NCI-H187 (cell line): Measurements from ENCODE around the gene LCN9.
"Not testable (repeated sequence)": the region's sequence is repeated elsewhere in the genome, so short reads cannot be mapped to it uniquely, and the experiment has no call there.

Experiments
- DNase-seq, 2 experiments: peaks; one replicate each; lab custom pipeline; 2025; lab: John Stamatoyannopoulos, UW

Gene LCN9

DNA sequence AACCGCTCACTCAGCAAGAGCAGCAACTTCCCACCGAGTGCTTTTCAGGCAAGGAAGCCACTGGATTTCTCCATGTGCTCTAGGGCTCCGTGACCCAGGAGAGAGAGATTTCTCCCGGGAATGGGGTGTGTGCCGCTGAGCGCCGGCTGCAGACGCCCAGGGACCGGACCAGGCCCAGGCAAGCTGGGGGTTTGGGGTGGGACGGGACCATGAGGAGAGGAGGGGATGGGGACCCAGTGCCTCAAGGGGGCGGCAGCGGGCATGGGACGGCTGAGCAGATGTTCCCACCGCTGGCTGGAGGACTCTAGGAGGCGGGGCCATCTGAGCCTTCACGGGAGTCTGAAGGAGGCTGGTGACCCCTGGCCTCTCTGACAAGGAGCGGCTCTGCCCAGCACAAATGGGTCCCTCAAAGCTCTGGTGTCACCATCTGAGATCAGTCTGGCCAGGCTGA, 8.5 kb downstream of the LCN9 start:
- DNase-seq = no peak

DNA sequence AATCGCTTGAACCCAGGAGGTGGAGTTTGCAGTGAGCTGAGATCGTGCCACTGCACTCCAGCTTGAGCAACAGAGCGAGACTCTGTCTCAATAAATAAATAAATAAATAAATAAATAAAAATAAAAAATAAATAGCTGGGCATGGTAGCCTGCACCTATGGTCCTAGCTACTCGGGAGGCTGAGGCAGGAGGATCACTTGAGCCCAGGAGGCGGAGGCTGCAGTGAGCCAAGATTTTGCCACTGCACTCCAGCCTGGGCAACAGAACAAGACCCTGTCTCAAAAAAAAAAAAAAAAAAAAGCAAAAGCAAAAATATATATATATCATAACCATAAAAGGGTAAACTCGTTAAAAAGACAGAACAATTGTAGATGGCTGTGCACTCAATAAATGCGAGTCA, 9.7 kb downstream of the LCN9 start:
- not testable (repeated sequence) for DNase-seq

DNA sequence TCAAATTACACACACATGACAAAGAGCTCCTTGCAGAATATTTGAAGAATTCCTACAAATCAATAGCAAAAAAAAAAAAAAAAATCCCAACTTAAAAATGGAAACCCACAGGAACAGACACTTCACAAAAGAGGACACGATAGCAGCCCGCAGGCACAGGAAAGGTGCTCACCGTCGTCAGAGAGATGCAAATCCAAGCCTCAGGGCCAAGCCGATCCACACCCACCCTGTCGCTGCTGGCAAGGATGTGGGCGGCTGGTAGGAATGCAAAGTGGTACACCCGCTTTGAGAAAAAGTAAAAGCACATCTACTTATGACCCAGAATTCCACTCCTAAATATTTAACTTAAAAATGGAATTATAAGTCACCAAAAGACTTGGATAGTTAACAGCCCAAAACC, 10.8 kb downstream of the LCN9 start:
- no peak for DNase-seq

DNA sequence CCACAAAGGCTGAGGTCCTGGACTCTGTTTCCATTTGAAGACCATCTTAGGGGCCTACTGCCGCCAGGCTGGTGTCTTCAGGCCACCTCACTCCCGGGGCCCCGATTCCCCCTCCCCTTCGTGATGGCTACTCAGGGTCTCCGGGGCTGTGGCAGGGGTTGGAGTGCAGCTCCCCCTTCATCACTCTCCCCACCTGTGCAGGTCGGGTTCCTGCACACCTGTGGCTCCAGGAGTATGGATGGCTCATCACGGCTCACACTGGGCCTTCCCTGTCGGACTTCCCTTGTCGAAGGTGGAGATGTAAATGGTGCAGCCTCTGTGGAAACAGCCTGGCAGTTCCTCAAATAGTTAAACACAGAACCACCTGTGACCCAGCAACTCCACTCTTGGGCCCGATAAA, 11.9 kb downstream of the LCN9 start:
- DNase-seq = no peak

DNA sequence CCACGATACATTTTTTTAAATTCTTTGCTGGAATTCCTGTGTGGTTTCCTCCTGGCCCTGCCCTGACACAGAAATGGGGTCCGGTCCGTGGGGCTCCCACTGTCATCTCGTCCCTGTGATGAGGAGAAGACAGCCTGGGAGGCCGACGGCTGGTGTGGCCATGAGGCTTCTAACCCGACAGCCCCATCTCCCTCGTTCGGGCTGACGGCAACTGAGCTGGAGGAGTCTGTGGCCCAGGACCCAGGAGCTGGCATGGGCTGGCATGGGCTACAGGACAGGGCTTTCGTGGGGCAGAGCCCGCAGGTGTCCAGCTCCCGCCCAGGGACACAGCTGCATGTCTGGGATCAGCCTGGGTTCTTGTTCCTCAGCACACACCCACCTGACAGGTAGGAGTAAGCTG, 13.8 kb downstream of the LCN9 start:
- DNase-seq = no peak

DNA sequence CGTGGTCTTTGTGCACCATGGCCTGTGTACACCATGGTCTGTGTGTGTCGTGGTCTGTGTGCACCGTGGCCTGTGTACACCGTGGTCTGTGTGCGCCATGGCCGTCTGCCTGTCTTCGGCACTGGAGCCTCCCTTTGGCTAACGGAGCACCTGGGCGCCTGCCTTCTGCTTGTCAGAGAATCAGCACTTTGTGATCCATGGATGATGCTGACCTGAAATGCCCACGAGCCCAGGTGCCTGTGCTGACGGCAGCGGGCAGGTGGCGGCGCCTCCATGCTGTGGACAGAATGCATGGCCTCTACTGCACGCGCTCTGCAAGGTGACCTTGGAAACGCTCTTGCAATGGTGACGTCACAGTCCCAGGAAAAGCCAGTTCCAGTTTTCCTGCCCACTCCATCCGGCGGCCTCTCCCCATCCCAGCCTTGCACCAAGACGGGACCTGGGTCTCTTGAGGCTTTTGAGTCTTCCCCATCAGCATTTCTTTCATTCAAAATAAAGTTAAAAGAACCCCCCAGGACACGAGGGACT, 14.6 kb downstream of the LCN9 start:
- DNase-seq = no peak

DNA sequence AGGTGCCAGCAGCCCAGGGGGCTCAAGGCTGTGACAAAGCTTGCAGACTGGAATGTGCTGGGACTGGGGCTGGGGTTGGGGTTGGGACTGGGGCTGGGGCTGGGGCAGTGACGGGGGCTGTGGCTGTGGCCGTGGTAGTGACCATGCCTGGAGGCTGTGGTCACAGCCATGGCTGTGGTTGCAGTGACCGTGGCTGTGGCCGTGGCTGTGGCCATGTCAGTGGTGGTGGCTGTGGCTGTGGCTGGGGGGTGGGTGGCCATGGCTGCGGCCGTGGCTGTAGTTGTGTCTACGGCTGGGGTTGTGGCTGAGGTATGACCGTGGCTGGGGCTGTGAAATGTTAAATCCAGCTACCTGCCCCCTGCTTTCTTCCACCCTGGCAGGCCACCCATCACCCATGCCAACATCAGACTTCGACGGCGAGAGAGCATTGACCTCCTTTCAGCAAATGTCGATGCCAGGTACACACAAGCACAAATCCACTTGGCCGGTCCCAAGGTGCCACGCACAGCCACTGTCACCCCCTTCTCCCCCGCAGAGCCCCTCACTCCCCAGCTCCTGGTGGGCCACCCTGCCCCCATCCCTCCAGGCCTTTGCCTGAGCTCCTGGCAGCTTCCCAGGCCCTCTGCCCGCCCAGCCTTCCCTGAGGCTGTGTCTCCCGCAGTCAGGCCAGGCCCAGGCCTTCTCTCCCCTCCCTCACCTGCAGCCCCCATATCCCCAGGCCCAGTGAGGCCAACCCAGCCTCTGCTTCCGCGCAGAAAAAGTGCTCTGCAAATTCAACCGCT, 15.3 kb downstream of the LCN9 start:
- no peak for DNase-seq

DNA sequence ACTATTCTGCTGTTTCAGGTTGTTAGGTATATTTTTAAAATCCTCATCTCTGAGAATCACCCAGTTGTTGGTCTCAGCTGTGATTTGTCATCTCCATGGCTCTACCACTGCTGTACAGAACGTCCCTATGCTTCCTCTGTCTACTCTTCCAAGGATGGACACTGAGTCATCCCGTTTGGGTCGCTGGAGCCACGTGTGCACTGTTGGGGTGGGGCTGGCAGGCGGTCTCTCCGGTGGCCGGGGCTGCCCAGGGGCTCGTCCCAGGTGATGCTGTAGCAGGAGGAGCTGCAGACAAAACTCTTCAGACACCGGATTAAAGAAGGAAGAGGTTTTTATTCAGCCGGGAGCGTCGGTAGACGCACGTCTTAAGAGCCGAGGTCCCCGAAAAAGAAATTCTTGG, 16.9 kb downstream of the LCN9 start:
- DNase-seq = no peak

DNA sequence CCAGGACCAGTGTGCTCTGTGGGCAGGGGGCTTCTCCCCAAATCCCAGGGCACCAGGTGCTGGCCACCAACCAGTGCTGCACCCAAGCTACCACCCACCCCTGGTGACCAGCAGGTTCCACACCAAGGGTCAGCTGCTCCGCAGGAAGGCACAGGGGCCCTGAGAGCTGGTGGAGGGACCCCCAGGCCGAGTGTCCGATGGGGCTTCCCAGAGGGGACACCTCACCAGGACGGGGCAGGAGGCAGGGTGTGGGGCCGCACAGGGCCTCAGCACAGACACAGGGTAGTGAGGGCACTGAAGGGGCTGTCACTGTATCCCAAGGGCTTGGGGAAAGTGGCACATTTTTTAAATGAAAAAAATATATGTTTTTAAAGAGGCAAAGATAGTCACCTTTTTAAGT, 18.1 kb downstream of the LCN9 start:
- DNase-seq = no peak

DNA sequence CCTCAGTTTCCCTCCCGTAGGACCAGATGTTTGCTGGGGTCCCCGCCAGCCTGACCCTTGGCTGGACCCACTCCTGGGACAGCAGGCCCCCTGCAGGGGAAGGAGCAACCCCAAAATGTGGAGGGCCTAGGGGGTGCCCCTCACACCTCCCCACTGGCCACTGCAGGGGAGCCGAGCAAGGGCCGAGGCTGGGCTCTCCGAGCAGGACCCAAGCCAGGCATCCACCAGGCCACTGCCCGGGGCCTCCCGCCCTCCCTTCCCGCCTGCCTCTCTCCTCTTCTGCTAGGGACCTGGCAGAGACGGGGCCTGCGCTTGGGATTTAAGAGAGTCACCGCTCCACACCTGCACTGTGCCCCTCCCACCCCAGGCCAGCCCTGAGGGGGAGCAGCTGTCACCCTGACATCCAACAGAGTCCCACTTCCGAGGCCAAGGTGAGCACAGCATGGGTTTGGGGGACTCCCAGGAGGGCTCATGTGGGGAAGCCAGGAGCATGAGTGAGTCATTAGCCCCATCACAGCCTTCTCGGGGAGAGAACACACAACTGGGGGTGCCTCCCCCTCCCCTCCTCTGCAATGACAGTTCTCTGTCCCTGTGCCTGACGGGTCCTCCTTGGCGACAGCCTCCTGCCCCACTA, 20.4 kb downstream of the LCN9 start:
- no peak for DNase-seq

DNA sequence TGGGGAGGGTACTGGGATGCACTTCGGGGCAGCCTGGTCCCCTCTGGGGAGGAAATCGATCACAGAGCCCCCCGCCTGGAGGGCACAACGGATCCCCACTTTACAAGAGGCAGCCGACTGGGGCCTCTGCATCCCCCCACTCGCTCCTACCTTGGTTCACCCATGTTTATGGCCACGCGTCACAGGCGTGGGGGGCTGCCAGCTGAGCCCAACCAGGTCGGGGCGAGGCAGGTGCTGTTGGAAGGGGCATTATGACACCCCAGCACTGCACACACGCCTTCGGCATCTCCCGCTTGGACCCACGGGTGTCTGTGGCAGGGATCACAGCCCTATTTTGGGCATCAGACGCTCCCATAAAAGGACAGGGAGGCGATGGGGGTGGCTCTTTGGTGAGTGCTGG, 21.6 kb downstream of the LCN9 start:
- DNase-seq = no peak

DNA sequence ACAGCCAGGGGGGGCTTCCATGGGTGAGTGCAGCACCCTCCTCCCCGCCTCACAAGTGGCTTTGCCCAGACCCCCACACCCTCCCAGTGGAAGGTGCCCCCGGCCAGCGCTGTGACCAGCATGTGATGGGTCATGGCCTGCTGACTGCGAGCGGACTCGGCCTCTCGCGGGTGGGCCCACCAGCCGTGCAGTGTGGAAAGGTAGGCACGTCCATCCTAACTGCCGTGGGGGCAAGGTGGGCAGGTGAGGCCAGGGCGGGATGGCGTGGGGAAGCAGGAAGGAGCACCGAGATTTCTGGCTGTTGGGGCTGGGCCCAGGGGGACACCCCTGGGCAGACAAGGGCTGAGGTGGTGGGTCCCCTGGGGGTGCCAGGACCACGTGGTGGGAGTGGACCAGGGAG, 24.1 kb downstream of the LCN9 start:
- DNase-seq = no peak

DNA sequence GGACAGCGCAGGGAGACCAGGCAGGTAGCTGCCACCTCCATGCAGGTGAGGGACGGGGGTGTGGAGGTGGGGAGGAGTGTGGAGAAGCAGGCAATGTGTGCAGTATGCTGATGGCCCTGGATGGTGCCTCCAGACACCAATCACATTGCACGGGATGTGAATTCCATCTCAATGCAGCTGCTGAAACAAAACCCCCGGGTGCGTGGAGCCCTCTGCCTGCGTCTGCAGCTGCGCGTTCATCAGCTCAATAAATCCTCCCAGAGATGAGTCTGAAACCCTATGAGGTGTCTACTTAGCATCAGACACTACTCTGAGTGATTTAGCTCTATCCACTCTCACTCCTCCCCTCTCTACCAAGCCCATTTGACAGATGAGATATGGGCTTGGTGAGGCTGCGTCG, 25.9 kb downstream of the LCN9 start:
- DNase-seq = no peak

DNA sequence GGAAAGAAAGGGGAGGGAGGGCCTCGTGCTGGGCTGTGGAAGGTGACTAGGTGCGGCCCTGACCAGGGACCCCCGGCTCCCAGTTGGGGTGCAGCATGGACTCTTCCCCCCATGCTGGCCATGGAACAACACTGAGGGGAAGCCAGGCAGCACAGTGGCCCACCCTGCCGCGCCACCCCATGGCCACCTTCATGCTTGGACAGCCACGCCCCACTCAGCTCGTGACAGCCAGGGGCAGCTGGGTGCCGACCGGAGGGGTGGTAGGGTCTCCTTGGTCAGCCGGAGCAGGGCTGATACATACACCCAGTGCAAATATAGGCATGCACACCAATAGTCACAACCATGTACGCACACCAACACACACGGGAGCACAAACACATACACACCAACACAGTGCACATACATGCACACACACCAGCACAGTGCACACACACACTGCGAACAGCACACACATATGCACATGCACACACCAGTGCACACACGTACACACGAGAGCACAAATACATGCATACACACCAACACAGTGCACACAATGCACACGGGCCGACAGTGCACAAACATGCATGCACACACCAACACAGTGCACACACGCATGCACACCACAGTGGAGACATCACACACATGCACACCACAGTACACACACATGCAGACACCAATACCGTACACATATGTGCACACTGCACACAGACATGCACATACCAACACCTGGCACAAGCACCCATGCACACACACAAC, 27.9 kb downstream of the LCN9 start:
- no peak for DNase-seq

DNA sequence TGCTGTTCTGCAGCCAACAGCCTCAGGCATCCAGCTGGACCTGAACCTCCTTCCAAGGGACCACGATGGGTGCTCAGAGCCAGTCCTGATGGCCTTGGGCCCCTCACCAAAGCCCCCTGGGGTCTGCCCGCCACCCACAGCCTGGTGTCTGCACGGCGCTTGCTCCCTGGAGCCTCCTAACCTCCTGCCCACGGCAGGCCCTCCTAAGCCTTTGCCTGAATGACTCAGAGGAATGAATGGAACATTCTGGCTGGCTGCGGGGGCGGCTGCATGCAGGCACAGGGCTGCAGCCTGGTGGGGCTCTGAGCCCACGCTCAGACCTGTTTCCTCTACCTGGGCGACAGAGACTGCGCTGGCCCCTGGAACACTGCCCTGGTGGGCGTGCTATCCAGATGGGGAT, 29.3 kb downstream of the LCN9 start:
- DNase-seq = no peak

DNA sequence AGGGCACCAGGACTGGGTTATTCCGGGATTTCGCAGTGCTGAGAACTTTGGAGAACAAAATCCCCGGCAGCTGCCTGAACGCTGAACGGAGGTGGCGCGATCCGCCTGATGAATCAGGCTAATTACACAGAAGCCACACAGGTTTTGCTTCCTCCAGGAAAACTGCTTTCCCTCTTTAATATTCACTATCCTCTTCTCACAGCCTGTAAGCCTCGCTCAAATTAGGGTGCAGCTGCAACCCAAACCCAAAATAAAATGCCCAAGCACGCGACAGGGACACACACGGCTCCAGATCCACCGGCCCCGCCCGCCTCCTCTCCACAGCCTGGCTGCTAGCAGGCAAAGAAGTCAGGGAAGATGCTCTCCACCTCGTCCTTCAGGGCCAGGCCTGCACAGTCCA, 30.2 kb downstream of the LCN9 start:
- DNase-seq = no peak

DNA sequence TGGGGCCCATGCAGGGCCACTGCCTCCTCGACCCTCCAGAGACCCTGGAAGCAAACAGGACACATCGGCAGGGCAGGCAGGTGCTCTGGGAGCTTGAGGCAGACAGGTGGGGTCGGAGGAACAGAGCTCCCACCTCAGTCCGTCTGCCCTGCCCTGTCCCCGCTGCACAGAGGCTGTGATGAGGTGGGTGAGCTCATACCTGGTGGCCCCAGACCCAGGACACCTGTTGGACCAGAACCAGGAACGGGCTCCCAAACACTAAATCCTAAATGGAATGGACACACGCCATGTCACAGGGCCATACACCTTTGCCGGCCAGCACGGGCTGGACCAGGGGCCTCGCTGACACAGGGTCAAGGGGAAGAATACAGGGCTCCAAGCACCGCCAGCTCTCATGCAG, 30.7 kb downstream of the LCN9 start:
- no peak for DNase-seq

DNA sequence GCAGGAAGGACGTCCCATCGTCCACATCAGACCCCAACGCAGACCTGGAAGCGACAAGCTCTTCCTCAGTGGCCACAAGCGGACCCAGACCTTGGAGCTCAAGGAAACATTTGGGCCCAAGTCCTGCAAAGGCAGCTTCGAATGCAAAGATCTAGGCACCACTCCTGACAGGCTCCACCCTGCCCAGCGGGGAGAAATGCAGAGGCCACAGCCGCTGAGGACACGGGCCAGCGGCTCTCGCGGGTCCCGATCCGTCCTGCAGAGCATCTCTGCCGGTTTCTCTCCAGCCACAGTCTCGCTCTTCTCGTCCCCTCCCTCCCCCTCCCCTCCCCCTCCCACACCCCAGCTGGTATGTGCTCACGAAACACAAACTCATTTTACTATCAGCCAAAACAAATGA, 31.3 kb downstream of the LCN9 start:
- no peak for DNase-seq

DNA sequence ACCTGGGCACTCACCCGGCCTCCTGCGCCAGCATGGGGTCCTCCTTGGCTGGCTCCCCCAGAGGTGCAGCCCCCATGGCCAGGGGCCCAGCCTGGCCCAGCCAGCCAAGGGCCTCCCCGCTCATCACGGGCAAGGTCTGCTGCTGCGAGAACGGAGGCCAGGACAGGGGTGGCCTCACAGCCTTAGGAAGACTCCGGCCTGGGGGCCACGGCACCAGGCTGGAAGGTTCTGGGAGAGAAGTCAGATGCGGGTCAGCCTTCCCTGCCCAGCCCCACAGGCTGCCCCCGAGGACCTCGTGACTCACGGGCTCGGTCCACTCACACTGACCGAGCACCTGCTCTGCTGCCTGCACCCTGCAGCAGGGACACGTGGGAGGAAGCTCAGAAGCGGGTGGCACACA, 31.9 kb downstream of the LCN9 start:
- no peak for DNase-seq

DNA sequence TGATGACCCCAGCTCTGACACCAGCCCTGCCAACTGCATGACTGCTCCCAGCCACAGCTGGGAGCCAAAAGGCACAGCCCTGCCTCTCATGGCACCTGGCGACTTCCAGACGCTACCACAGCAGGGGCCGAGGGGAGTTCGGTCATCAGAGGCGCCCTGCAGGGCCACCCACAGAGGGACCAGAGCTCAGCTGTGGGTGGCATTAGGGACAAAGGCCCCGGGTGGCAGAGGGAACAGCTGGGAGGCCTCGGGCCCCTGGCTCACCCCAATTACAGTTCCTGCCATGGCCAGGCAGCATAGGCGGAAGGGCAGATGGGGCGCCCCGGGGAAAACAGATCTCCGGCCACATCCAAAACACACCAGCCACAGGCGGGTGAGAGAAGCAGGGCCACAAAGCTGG, 32.5 kb downstream of the LCN9 start:
- no peak for DNase-seq

DNA sequence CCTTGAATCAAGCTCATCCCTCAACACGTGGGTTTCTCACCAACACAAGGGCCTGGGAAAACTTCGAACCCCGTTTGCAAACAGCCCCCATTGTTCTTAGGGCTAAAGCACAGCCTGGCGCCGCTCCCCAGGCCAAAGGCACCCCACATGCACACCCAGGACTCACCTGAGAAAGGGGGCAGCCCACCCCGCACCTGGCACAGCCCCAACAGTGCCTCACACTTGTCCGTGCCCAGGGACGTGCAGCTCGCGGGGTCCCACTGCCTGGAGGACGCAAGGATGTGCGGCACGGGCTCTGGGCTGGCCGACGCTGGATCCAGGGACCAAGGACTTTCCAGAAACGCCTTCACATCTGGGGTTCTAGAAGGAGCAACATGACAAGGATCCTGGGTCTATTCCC, 33.3 kb downstream of the LCN9 start:
- DNase-seq = no peak

DNA sequence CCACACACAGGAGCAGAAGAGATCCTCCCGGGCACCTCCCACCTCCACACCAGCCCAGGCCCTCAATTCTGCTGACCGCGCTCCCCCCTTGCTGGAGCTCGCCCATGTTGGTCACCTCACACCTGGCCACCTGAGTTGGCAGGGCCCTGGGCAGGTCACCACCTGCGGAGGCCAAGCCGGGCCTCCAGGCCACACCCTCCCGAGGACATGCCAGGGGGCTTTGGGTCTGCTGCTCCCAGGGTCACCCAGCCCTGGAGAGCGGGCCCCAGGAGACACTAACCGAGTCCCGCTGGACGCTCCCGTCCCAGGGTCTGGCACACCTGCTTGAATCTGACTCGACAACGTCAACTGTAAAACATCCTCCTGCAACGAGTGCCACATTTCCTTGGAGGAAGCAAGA, 34.1 kb downstream of the LCN9 start:
- no peak for DNase-seq

DNA sequence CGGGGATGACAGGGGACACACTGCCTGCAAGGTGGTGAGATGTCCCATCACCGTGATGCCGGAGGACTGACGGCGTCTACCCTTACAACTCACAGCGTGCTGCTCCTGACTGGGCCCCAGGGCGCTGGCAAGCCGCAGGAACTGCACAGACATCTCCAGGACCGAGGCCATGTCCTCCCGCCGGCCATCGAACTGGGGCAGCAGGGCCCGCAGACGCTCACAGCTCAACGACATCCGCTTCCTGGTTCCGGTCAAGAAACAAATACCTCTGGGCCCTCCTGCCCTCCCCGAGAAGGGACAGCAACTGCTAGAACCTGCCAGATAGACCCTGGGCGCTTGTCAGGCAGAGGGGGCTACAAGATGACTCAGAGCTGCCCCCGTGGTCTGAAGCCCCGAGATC, 35.1 kb downstream of the LCN9 start:
- DNase-seq = no peak
